HepG2 (cell line): ENCODE results near the gene LRRC51. TPM values are rescaled to one million over a fixed set of nuclear protein-coding genes. Genes with fewer than 3 reads are reported as not detected.

Experiments
- ATAC-seq: fragments of 200-7000 bp; cut with Tn5 transposase; 3 replicates; pipeline ENCODE4 v1.9.1; 2020; ENCODE audit warnings: mild to moderate bottlenecking, moderate library complexity
- BruUV-seq: library from RNA; stranded (reverse); fragments of 400-500 nt; replicated peaks from 2 replicates; lab custom pipeline; 2021; lab: Mats Ljungman, UMichigan
- CTCF ChIA-PET: fragments of 300-600 bp; formaldehyde crosslinking; extraction: SDS; loops from one replicate; lab custom pipeline; 2021; ENCODE audit warnings: low total read pairs, inconsistent platforms, low intra/inter-chr PET ratio; lab: Yijun Ruan, JAX
- POLR2A ChIA-PET: fragments of 350-600 bp; sonication (Branson Sonifier 250); formaldehyde crosslinking; loops from one replicate; lab custom pipeline; 2020; ENCODE audit warnings: antibody characterized with exemption, inconsistent platforms; lab: Yijun Ruan, JAX
- DNase-seq: peaks from one replicate; pipeline ENCODE4 v3.0.0-alpha.2; 2015; ENCODE audit warnings: low spot score
- FAIRE-seq: peaks from 3 replicates; lab custom pipeline; 2011; peaks lifted over from hg19 to GRCh38; lab: Jason Lieb, UNC
- H2AFZ ChIP-seq: one replicate; pipeline ENCODE4 v1.6.1; 2011; ENCODE audit warnings: low read length, inconsistent platforms
- H3K27ac ChIP-seq: fragments of 300-600 bp; 3 replicates; pipeline ENCODE4 v1.8.0; 2011; ENCODE audit warnings: mixed run types, mild to moderate bottlenecking, mixed read lengths, low read length, inconsistent platforms; ENCODE audit not compliant: insufficient read depth; ENCODE audit errors: extremely low read length
- H3K27me3 ChIP-seq, 2 experiments: fragments of 200-600 bp in 1 of 2; 2 replicates in 1 of 2; 3 replicates in 1 of 2; pipeline versions ENCODE4 v1.6.0 to v1.8.0; 2011; ENCODE audit warnings: low read length in 2 of 2, mild to moderate bottlenecking in 2 of 2, moderate library complexity in 2 of 2, inconsistent platforms in 1 of 2; ENCODE audit not compliant: insufficient read depth in 2 of 2, control insufficient read depth in 1 of 2
- H3K36me3 ChIP-seq, 2 experiments: fragments of 200-600 bp in 1 of 2; replicated peaks in 1 of 2; 2 replicates in 1 of 2; 3 replicates in 1 of 2; pipeline versions ENCODE4 v1.5.1 to v1.8.0; 2011; ENCODE audit warnings: low read length in 2 of 2, inconsistent platforms in 1 of 2; ENCODE audit not compliant: insufficient read depth in 2 of 2, control insufficient read depth in 1 of 2
- H3K4me1 ChIP-seq: 2 replicates; pipeline ENCODE4 v1.5.1; 2012; ENCODE audit warnings: low read length, inconsistent platforms; ENCODE audit not compliant: insufficient read depth
- H3K4me2 ChIP-seq: 2 replicates; pipeline ENCODE4 v1.6.0; 2011; ENCODE audit warnings: low read depth, low read length, inconsistent platforms
- H3K4me3 ChIP-seq, 3 experiments: fragments of 200-600 bp in 1 of 3; sonication (generic), shearing (Covaris generic) in 1 of 3; replicated peaks in 1 of 3; 2 replicates each; pipeline ENCODE4 v1.5.1; 2011 to 2016; ENCODE audit warnings: low read length in 3 of 3, inconsistent platforms in 2 of 3, low read depth in 2 of 3, mild to moderate bottlenecking in 2 of 3, control low read depth in 1 of 3, mixed read lengths in 1 of 3; ENCODE audit not compliant: insufficient read depth in 1 of 3
- H3K79me2 ChIP-seq: one replicate; pipeline ENCODE4 v1.6.1; 2011; ENCODE audit warnings: low read length, inconsistent platforms; ENCODE audit not compliant: insufficient read depth
- H3K9ac ChIP-seq: 2 replicates; pipeline ENCODE4 v1.6.0; 2011; ENCODE audit warnings: mild to moderate bottlenecking, low read depth, low read length, inconsistent platforms; ENCODE audit not compliant: insufficient read depth
- H3K9me3 ChIP-seq: 2 replicates; pipeline ENCODE4 v1.5.1; 2012; ENCODE audit warnings: mild to moderate bottlenecking, low read length
- H4K20me1 ChIP-seq: 2 replicates; pipeline ENCODE4 v1.6.0; 2011; ENCODE audit warnings: inconsistent platforms, mild to moderate bottlenecking, low read length, moderate library complexity; ENCODE audit not compliant: insufficient read depth
- MED13 ChIP-seq: sonication (generic); formaldehyde crosslinking; IDR thresholded peaks from 2 replicates; pipeline ENCODE4 v1.5.0; 2020; ENCODE audit warnings: missing genetic modification reagents
- NR2F1 ChIP-seq, 2 experiments: fragments of 450-650 bp in 1 of 2; formaldehyde crosslinking in 1 of 2; IDR thresholded peaks; 2 replicates each; pipeline versions ENCODE4 v1.5.0 to v1.6.1; 2016 to 2020; ENCODE audit warnings: mild to moderate bottlenecking in 1 of 2, missing compliant biosample characterization in 1 of 2, missing genetic modification reagents in 1 of 2, moderate library complexity in 1 of 2
- SP1 ChIP-seq, 2 experiments: fragments of 450-650 bp in 1 of 2; sonication (generic) in 1 of 2; formaldehyde crosslinking in 1 of 2; IDR thresholded peaks; 2 replicates each; pipeline versions ENCODE4 v1.4.0 to v1.6.1; 2016 to 2020; ENCODE audit warnings: missing genetic modification reagents in 1 of 2
- TBP ChIP-seq: sonication (generic); formaldehyde crosslinking; IDR thresholded peaks from 2 replicates; pipeline ENCODE4 v1.5.0; 2020; ENCODE audit warnings: missing genetic modification reagents
- TCF7 ChIP-seq: sonication (generic); IDR thresholded peaks from 2 replicates; pipeline ENCODE4 v1.6.1; 2016; ENCODE audit warnings: antibody characterized with exemption, low read depth
- ZNF296 ChIP-seq: sonication (generic); formaldehyde crosslinking; conservative IDR thresholded peaks from 2 replicates; pipeline ENCODE4 v1.5.0; 2020; ENCODE audit warnings: mild to moderate bottlenecking, missing genetic modification reagents
- ZNF510 ChIP-seq: sonication (generic); formaldehyde crosslinking; IDR thresholded peaks from 2 replicates; pipeline ENCODE4 v1.4.0; 2020; ENCODE audit warnings: low read depth, mild to moderate bottlenecking, missing genetic modification reagents
- in situ Hi-C: cut with HindIII; loops from 2 replicates; pipeline ENCODE4 v1.10.0; 2017; ENCODE audit warnings: low pct_unique_long_range_greater_than_20kb; ENCODE audit not compliant: extremely low pct_ligation_motif_present
- intact Hi-C: fragments of 100-400 bp; cut with micrococcal nuclease; formaldehyde crosslinking; loops from one replicate; pipeline ENCODE4 v1.10.0; 2022; ENCODE audit not compliant: unreplicated experiment
- polyA plus RNA-seq, 8 experiments: library from polyadenylated mRNA; depleted of rRNA in 3 of 8; stranded (reverse) in 7 of 8; unstranded in 1 of 8; fragments of >200 nt; fragmentation: Illumina TruSeq in 4 of 8; extraction: Trizol in 4 of 8; gene quantifications; 2 replicates each; pipeline versions ENCODE4 v1.2.1 to v1.2.3, GENCODE V29; 2011 to 2016; ENCODE audit warnings: low read depth in 4 of 8, missing spikeins in 1 of 8, mixed read lengths in 1 of 8; ENCODE audit not compliant: insufficient read depth in 1 of 8
- total RNA-seq, 5 experiments: library from RNA; depleted of rRNA; stranded (reverse); fragments of >200 nt; fragmentation: Illumina TruSeq; extraction: Trizol; gene quantifications; 2 replicates each; pipeline ENCODE4 v1.2.3, GENCODE V29; 2016; ENCODE audit warnings: low read depth in 1 of 5
- TF ChIP-seq, protein P1 (sequence below): sonication (generic); formaldehyde crosslinking; IDR thresholded peaks from 2 replicates; pipeline ENCODE4 v1.5.1; 2020; ENCODE audit warnings: missing genetic modification reagents, mild to moderate bottlenecking, borderline replicate concordance
- TF ChIP-seq, protein P2 (sequence below), 2 experiments: sonication (generic) in 1 of 2; formaldehyde crosslinking in 1 of 2; IDR thresholded peaks; 2 replicates each; pipeline versions ENCODE4 v1.4.0 to v1.6.1; 2018 to 2020; ENCODE audit warnings: missing genetic modification reagents in 2 of 2, borderline replicate concordance in 1 of 2, low read depth in 1 of 2, mild to moderate bottlenecking in 1 of 2, missing biosample characterization in 1 of 2

LRRC51 gene
- total and polyA plus RNA-seq, 2 of the 13 experiments (the other 11 are each of a cell fraction or from before 2014, with no cell fraction given) = 5.3 to 6.0 TPM

DNA sequence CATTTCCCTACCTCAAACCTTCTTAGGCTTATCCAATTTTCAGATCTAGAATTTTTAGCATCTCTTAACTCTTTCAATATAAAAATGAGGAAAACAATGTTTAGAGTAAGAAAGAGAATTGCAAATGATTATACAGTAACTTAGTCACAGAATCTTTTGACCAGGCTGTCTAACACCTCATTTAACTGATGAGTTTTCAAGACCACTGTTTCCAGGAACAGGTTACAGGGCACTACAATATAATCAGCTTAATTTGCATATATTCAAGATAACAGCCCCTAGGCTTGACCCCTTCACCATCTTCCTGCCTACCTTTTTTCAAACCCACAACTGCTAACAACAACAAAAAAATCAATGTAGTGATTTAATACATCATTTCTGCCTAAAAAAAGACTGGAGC, 13.0 kb upstream of the LRRC51 start:
- Histone ChIP-seq H3K4me3 (no peak overlapping the region), H4K20me1 (no peaks in the 10 kb centered on the region), H3K4me2 (no peak overlapping the region), H2AFZ (no peak overlapping the region), H3K36me3 (peaks cover 0 to 26% of the 10 kb centered on the region in 2 experiments; a peak in 2 of 5 replicates), H3K4me1 (peaks cover 24% of the 10 kb centered on the region), H3K79me2 (peaks cover 50% of the 10 kb centered on the region), H3K9me3 (no peaks in the 10 kb centered on the region), H3K27me3 (no peaks in the 10 kb centered on the region), H3K27ac (no peak overlapping the region)
- in situ Hi-C loops = no loop called here
- CTCF ChIA-PET = no interaction called here
- intact Hi-C loops = no loop called here
- ATAC-seq = no peak
- POLR2A ChIA-PET = interaction anchor here (1.4 kb wide), 1 partner anchor 12 kb away, joined by 4 read pairs; no protein-coding TSS in a partner anchor
- TF ChIP-seq ZNF510 (CRISPR knock-in tag) (no peak), MED13 (CRISPR knock-in tag) (no peak), NR2F1 (CRISPR knock-in tag; IDR thresholded peaks at IDR 0.05) (no peak), TBP (no peak), TCF7 (no peak), ZNF296 (CRISPR knock-in tag) (no peak), SP1 (IDR thresholded peaks at IDR 0.05) (no peak), SP1 (CRISPR knock-in tag; IDR thresholded peaks at IDR 0.05) (no peak)
- TF ChIP-seq, protein P1, sequence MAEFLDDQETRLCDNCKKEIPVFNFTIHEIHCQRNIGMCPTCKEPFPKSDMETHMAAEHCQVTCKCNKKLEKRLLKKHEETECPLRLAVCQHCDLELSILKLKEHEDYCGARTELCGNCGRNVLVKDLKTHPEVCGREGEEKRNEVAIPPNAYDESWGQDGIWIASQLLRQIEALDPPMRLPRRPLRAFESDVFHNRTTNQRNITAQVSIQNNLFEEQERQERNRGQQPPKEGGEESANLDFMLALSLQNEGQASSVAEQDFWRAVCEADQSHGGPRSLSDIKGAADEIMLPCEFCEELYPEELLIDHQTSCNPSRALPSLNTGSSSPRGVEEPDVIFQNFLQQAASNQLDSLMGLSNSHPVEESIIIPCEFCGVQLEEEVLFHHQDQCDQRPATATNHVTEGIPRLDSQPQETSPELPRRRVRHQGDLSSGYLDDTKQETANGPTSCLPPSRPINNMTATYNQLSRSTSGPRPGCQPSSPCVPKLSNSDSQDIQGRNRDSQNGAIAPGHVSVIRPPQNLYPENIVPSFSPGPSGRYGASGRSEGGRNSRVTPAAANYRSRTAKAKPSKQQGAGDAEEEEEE = no peak
- TF ChIP-seq, protein P2, sequence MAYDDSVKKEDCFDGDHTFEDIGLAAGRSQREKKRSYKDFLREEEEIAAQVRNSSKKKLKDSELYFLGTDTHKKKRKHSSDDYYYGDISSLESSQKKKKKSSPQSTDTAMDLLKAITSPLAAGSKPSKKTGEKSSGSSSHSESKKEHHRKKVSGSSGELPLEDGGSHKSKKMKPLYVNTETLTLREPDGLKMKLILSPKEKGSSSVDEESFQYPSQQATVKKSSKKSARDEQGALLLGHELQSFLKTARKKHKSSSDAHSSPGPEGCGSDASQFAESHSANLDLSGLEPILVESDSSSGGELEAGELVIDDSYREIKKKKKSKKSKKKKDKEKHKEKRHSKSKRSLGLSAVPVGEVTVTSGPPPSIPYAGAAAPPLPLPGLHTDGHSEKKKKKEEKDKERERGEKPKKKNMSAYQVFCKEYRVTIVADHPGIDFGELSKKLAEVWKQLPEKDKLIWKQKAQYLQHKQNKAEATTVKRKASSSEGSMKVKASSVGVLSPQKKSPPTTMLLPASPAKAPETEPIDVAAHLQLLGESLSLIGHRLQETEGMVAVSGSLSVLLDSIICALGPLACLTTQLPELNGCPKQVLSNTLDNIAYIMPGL (CRISPR knock-in tag; IDR thresholded peaks at IDR 0.05; ENCODE audit: borderline replicate concordance in 1 of 2, low read depth in 1 of 2) = no peak
- TF ChIP-seq, all 625 proteins: peak for 0
- H3K9ac ChIP-seq = no peak overlapping the region
- DNase-seq (no peak), FAIRE-seq (no peak)
- no TSS peak for BruUV-seq
